Measurements from ENCODE around the gene SHROOM2. TPM values are rescaled to one million over a fixed set of nuclear protein-coding genes. Genes with fewer than 3 reads are reported as not detected.

The SHROOM2 gene
- total RNA-seq, 2 donors from 2014 or later = 0.29 TPM; not detected in 1

GRCh38 chrX:9980401-9980800 is 194.2 kb downstream of the SHROOM2 start:
- Mint-ChIP-seq H3K27ac (no peak overlapping the region), H3K27me3 (ENCODE audit: low read depth) (peaks cover 4% of the 10 kb centered on the region), H3K4me3 (no peak overlapping the region), H3K9me3 (no peaks in the 10 kb centered on the region), H3K36me3 (ENCODE audit: insufficient read depth in 2 of 2) (no peaks in the 10 kb centered on the region), H3K4me1 (ENCODE audit: low read depth) (no peaks in the 10 kb centered on the region)
- ATAC-seq (replicated peaks in 1 of 2) = no peak
- DNase-seq = no peak

GRCh38 chrX:9980927-9981326 is 194.7 kb downstream of the SHROOM2 start:
- ATAC-seq (replicated peaks in 1 of 2) = no peak
- Mint-ChIP-seq H3K4me3 (no peak overlapping the region), H3K4me1 (ENCODE audit: low read depth) (no peaks in the 10 kb centered on the region), H3K27me3 (ENCODE audit: low read depth) (no peaks in the 10 kb centered on the region), H3K36me3 (ENCODE audit: insufficient read depth in 2 of 2) (no peaks in the 10 kb centered on the region), H3K9me3 (no peaks in the 10 kb centered on the region), H3K27ac (no peak overlapping the region)
- DNase-seq = no peak

- H3K27ac Mint-ChIP-seq = no peak overlapping the region
- H3K36me3 Mint-ChIP-seq (ENCODE audit: insufficient read depth in 2 of 2) = no peaks in the 10 kb centered on the region
- no peaks in the 10 kb centered on the region for H3K9me3 Mint-ChIP-seq
- H3K4me1 Mint-ChIP-seq (ENCODE audit: low read depth) = no peaks in the 10 kb centered on the region
- H3K27me3 Mint-ChIP-seq (ENCODE audit: low read depth) = peaks cover 5% of the 10 kb centered on the region
- no peak for DNase-seq
- no peak overlapping the region for H3K4me3 Mint-ChIP-seq
- ATAC-seq (replicated peaks in 1 of 2) = no peak
These were observed 197.2 kb downstream of the SHROOM2 start for GRCh38 chrX:9983441-9983840.

- no peaks in the 10 kb centered on the region for H3K4me1 Mint-ChIP-seq (ENCODE audit: low read depth)
- H3K27me3 Mint-ChIP-seq (ENCODE audit: low read depth) = peaks cover 5% of the 10 kb centered on the region
- H3K9me3 Mint-ChIP-seq = no peaks in the 10 kb centered on the region
- no peak overlapping the region for H3K4me3 Mint-ChIP-seq
- DNase-seq (no peak), ATAC-seq (replicated peaks in 1 of 2) (no peak)
- no peak overlapping the region for H3K27ac Mint-ChIP-seq
- H3K36me3 Mint-ChIP-seq (ENCODE audit: insufficient read depth in 2 of 2) = no peaks in the 10 kb centered on the region
These were observed 197.6 kb downstream of the SHROOM2 start for GRCh38 chrX:9983846-9984245.

DNA sequence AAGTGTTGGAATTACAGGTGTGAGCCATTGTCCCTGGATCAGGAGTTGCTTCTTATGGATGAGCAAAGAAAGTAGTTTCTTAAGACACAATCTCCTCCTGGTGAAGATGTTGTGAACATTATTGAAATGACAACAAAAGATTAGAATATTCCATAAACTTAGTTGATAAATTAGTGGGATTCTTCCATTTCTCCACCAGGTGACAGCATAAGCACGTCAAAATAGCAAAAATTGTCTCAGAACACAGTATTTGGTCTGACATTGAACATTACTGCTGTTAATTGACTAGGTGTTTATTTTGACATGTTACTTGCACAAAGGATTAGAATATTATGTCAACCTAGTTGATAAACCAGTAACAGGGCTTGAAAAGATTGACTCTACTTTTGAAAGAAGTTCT is 202.5 kb downstream of the SHROOM2 start:
- ATAC-seq (replicated peaks in 1 of 2) = no peak
- H3K9me3 Mint-ChIP-seq = no peaks in the 10 kb centered on the region
- no peak overlapping the region for H3K27ac Mint-ChIP-seq
- no peaks in the 10 kb centered on the region for H3K36me3 Mint-ChIP-seq (ENCODE audit: insufficient read depth in 2 of 2)
- DNase-seq = no peak
- H3K27me3 Mint-ChIP-seq (ENCODE audit: low read depth) = peaks cover 5% of the 10 kb centered on the region
- H3K4me3 Mint-ChIP-seq = no peak overlapping the region
- H3K4me1 Mint-ChIP-seq (ENCODE audit: low read depth) = no peaks in the 10 kb centered on the region

GRCh38 chrX:9992061-9992460 is 205.8 kb downstream of the SHROOM2 start:
- Mint-ChIP-seq H3K9me3 (no peaks in the 10 kb centered on the region), H3K27ac (no peak overlapping the region), H3K27me3 (ENCODE audit: low read depth) (peaks cover 11% of the 10 kb centered on the region), H3K36me3 (ENCODE audit: insufficient read depth in 2 of 2) (no peaks in the 10 kb centered on the region), H3K4me1 (ENCODE audit: low read depth) (peaks cover 12% of the 10 kb centered on the region), H3K4me3 (no peak overlapping the region)
- DNase-seq = no peak
- no peak for ATAC-seq (replicated peaks in 1 of 2)

GRCh38 chrX:9992724-9993123 is 206.5 kb downstream of the SHROOM2 start:
- H3K27ac Mint-ChIP-seq = no peak overlapping the region
- ATAC-seq (replicated peaks in 1 of 2) = no peak
- no peaks in the 10 kb centered on the region for H3K9me3 Mint-ChIP-seq
- DNase-seq = no peak
- H3K4me1 Mint-ChIP-seq (ENCODE audit: low read depth) = peaks cover 19% of the 10 kb centered on the region
- peaks cover 6% of the 10 kb centered on the region for H3K27me3 Mint-ChIP-seq (ENCODE audit: low read depth)
- H3K36me3 Mint-ChIP-seq (ENCODE audit: insufficient read depth in 2 of 2) = no peaks in the 10 kb centered on the region
- no peak overlapping the region for H3K4me3 Mint-ChIP-seq

- Mint-ChIP-seq H3K27me3 (ENCODE audit: low read depth) (peaks cover 6% of the 10 kb centered on the region), H3K36me3 (ENCODE audit: insufficient read depth in 2 of 2) (no peaks in the 10 kb centered on the region), H3K4me1 (ENCODE audit: low read depth) (peaks cover 32% of the 10 kb centered on the region), H3K9me3 (no peaks in the 10 kb centered on the region), H3K4me3 (no peak overlapping the region), H3K27ac (no peak overlapping the region)
- peak; percentile 74 to 78 for DNase-seq
- peak; percentile 29 to 31 for ATAC-seq (replicated peaks in 1 of 2)
These were observed 209.7 kb downstream of the SHROOM2 start for GRCh38 chrX:9995855-9996339.

GRCh38 chrX:9997041-9997440 is 210.8 kb downstream of the SHROOM2 start:
- H3K4me1 Mint-ChIP-seq (ENCODE audit: low read depth) = peaks cover 32% of the 10 kb centered on the region
- peak overlapping the region; percentile 24 to 65 for H3K4me3 Mint-ChIP-seq
- no peaks in the 10 kb centered on the region for H3K36me3 Mint-ChIP-seq (ENCODE audit: insufficient read depth in 2 of 2)
- H3K27ac Mint-ChIP-seq = no peak overlapping the region
- no peak for DNase-seq
- H3K9me3 Mint-ChIP-seq = no peaks in the 10 kb centered on the region
- ATAC-seq (replicated peaks in 1 of 2) = no peak
- peaks cover 6% of the 10 kb centered on the region for H3K27me3 Mint-ChIP-seq (ENCODE audit: low read depth)

DNA sequence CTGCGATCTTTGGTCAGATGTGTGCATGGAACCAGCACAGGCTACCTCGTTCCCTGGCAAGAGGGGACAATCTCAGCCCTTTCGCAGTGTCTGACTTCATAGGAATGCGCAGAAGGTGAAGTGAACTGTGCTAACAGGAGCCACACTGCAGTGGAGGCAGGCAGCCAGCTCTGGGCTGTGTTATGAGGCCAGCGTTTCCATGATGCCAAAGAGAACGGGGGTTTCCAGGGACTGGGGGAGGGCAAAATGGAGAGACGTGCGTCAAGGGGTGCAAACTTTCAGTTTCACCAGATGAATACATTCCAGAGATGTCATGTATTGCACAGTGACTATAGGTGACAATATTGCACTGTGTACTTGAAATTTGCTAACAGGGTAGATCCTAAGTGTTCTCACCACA is 211.3 kb downstream of the SHROOM2 start:
- Mint-ChIP-seq H3K27me3 (ENCODE audit: low read depth) (peaks cover 6% of the 10 kb centered on the region), H3K9me3 (no peaks in the 10 kb centered on the region), H3K36me3 (ENCODE audit: insufficient read depth in 2 of 2) (no peaks in the 10 kb centered on the region), H3K4me1 (ENCODE audit: low read depth) (peaks cover 32% of the 10 kb centered on the region), H3K4me3 (peak overlapping the region; percentile 24 to 65), H3K27ac (no peak overlapping the region)
- ATAC-seq (replicated peaks in 1 of 2) = peak; percentile 97 to 98
- peak; percentile 69 to 80 for DNase-seq

Other genes starting within 250 kb of the SHROOM2 start
- not detected for gene GPR143, start 20.6 kb upstream of the SHROOM2 start, total RNA-seq
- not detected for gene CLDN34, start 180.9 kb downstream of the SHROOM2 start, total RNA-seq

Data from activated T-cell treated with anti-CD3 and anti-CD28 coated beads, Interleukin-2, amount 50 U/mL, for 72 hours (primary cell).